Hypothalamus (tissue), 51 donors: Measurements from ENCODE around the gene ZBTB8A.

Experiments
- DNase-seq, 51 donors: peaks; one replicate each; lab custom pipeline; 2025; lab: John Stamatoyannopoulos, UW

Gene ZBTB8A

DNA sequence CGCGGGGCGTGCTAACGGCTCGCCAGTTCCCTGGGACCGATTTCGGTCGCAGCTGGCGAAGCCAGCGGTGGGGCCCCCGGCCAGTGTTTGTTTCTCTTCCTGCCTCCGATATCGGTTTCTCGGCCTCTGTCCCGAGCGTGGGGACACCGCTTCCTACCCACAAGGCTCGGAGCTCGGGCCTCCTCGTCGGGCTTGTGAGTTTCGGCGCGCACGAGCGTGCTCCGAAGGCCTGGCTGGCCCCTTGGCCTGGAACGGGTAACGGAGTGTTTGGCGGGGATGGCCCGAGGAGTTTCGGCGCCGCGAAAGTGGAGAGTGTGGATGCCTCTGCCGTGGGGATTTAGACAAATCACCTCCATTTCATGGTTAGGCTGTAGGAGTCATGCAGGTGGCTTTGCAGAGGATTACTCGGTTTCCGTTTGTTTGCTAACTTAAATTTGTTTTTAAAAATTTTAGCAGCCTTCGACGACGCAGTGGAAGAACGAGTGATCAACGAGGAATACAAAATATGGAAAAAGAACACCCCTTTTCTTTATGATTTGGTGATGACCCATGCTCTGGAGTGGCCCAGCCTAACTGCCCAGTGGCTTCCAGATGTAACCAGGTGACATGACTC, 112.3 kb downstream of the ZBTB8A start:
- DNase-seq: peak in 7 of 51 donors; percentile 36 to 62 (median 50)

DNA sequence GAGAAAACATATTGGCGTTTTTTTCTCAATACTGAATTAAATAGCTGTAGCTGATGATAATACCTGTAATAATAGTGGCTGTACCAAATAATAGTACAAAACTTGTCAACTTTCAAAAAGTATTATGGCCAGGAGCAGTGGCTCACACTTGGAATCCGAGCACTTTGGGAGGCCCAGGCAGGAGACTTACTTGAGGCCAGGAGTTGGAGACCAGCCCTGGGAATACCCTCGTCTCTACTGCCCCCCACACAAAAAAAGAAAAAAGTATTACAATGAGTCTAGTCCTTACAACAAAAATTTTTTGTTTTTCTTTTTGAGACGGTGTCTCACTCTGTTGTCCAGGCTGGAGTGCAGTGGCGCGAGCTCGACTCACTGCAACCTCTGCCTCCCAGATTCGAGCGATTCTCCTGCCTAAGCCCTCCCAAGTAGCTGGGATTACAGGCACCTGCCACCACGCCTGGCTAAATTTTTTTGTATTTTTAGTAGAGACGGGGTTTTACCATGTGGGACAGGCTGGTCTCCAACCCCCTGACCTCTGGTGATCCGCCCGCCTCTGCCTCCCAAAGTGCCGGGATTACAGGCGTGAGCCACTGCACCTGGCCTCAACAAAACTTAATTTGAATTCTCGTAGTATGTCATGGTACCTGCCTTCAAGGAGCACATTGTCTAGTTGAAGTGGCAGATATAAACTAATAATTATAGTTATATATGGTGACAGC, 113.2 kb downstream of the ZBTB8A start:
- no peak for DNase-seq
